PFSK-1 (cell line): Measurements from ENCODE around the gene GDF10.

Experiments
- FOXP2 ChIP-seq: optimal IDR thresholded peaks from 2 replicates; pipeline ENCODE3; 2011; ENCODE audit warnings: borderline replicate concordance, control low read depth, inconsistent platforms; ENCODE audit not compliant: insufficient read depth; ENCODE audit errors: extremely low read length, extremely low read depth
- POLR2AphosphoS5 ChIP-seq: IDR thresholded peaks from 2 replicates; pipeline ENCODE4 v1.6.1; 2012; ENCODE audit warnings: low read depth, mild to moderate bottlenecking, control low read depth, low read length, moderate library complexity
- REST ChIP-seq, 2 experiments: IDR thresholded peaks; 2 replicates each; pipeline versions ENCODE4 v1.6.1 to v1.8.0; 2011 to 2012; ENCODE audit warnings: low read depth in 2 of 2, low read length in 2 of 2, control low read depth in 1 of 2, inconsistent platforms in 1 of 2, mild to moderate bottlenecking in 1 of 2, moderate library complexity in 1 of 2; ENCODE audit not compliant: insufficient read depth in 1 of 2
- SIN3A ChIP-seq: IDR thresholded peaks from 2 replicates; pipeline ENCODE4 v1.6.1; 2012; ENCODE audit warnings: mild to moderate bottlenecking, low read length, moderate library complexity, borderline replicate concordance; ENCODE audit not compliant: insufficient read depth
- TAF1 ChIP-seq: IDR thresholded peaks from 2 replicates; pipeline ENCODE4 v1.6.1; 2012; ENCODE audit warnings: low read length, control low read depth, borderline replicate concordance; ENCODE audit not compliant: insufficient read depth

The GDF10 gene

GRCh38 chr10:47349941-47350371, 50.0 kb downstream of the GDF10 start:
- TF ChIP-seq TAF1 (no peak), POLR2AphosphoS5 (no peak), FOXP2 (no peak), REST (IDR thresholded peaks at IDR 0.05; ENCODE audit: insufficient read depth in 1 of 2, low read depth in 2 of 2, low read length in 2 of 2) (no peak), SIN3A (no peak)

GRCh38 chr10:47350671-47351640, 51.0 kb downstream of the GDF10 start:
- TF ChIP-seq REST (IDR thresholded peaks at IDR 0.05; ENCODE audit: insufficient read depth in 1 of 2, low read depth in 2 of 2, low read length in 2 of 2): no peak
- no peak for TF ChIP-seq SIN3A
- no peak for TF ChIP-seq TAF1
- TF ChIP-seq POLR2AphosphoS5: no peak
- no peak for TF ChIP-seq FOXP2

- TF ChIP-seq FOXP2 (no peak), REST (IDR thresholded peaks at IDR 0.05; ENCODE audit: insufficient read depth in 1 of 2, low read depth in 2 of 2, low read length in 2 of 2) (no peak)
These were observed 52.2 kb downstream of the GDF10 start for GRCh38 chr10:47351899-47352815.

GRCh38 chr10:47353351-47353750, 53.4 kb downstream of the GDF10 start:
- TF ChIP-seq FOXP2: no peak
- no peak for TF ChIP-seq SIN3A
- no peak for TF ChIP-seq TAF1
- TF ChIP-seq REST (IDR thresholded peaks at IDR 0.05; ENCODE audit: insufficient read depth in 1 of 2, low read depth in 2 of 2, low read length in 2 of 2): no peak
- TF ChIP-seq POLR2AphosphoS5: no peak
